Esophagus muscularis mucosa (tissue), 4 donors: ENCODE results near the gene OR11A1. TPM values are rescaled to one million over a fixed set of nuclear protein-coding genes. Genes with fewer than 3 reads are reported as not detected.
"Not testable (repeated sequence)": the region's sequence is repeated elsewhere in the genome, so short reads cannot be mapped to it uniquely, and the experiment has no call there.

Source experiments
- DNase-seq: peaks from one replicate; pipeline ENCODE4 v3.0.0-alpha.2; 2017; ENCODE audit errors: extremely low spot score
- H3K27ac ChIP-seq, 4 donors: fragments of 200-600 bp; sonication (generic); replicated peaks in 1 of 4; 1 replicate in 3 of 4; 2 replicates in 1 of 4; pipeline ENCODE4 v1.5.1; 2016 to 2019; ENCODE audit warnings: mild to moderate bottlenecking in 1 of 4
- H3K27me3 ChIP-seq, 4 donors: fragments of 200-600 bp; sonication (generic); one replicate each; pipeline versions ENCODE4 v1.5.1 to v1.6.0; 2016 to 2019
- H3K36me3 ChIP-seq, 4 donors: fragments of 200-600 bp; sonication (generic); one replicate each; pipeline ENCODE4 v1.5.1; 2016 to 2019
- H3K4me1 ChIP-seq, 4 donors: fragments of 200-600 bp; sonication (generic); one replicate each; pipeline ENCODE4 v1.5.1; 2016 to 2019
- H3K4me3 ChIP-seq, 4 donors: fragments of 200-600 bp; sonication (generic); 1 replicate in 2 of 4; 2 replicates in 2 of 4; pipeline ENCODE4 v1.5.1; 2016 to 2019; ENCODE audit warnings: mild to moderate bottlenecking in 4 of 4, moderate library complexity in 1 of 4
- H3K9me3 ChIP-seq, 4 donors: fragments of 200-600 bp; sonication (generic); 1 replicate in 3 of 4; 2 replicates in 1 of 4; pipeline ENCODE4 v1.5.1; 2016 to 2019
- EP300 ChIP-seq: sonication (generic); formaldehyde crosslinking; IDR thresholded peaks from one replicate; pipeline ENCODE4 v1.6.1; 2017; ENCODE audit warnings: antibody characterized with exemption
- POLR2A ChIP-seq: fragments of 450-650 bp; IDR thresholded peaks from one replicate; pipeline ENCODE4 v1.6.1; 2017; ENCODE audit warnings: antibody characterized with exemption, moderate library complexity, mild to moderate bottlenecking, low read depth
- POLR2AphosphoS5 ChIP-seq, 2 donors: sonication (generic); formaldehyde crosslinking; IDR thresholded peaks; one replicate each; pipeline ENCODE4 v1.6.1; 2017; ENCODE audit warnings: antibody characterized with exemption in 2 of 2
- WGBS: methylation state at CpG from one replicate; pipeline ENCODE4 v1.1.5; 2018; 5-methylcytosine and 5-hydroxymethylcytosine counted together
- intact Hi-C: fragments of 100-400 bp; cut with DNase I; formaldehyde crosslinking; loops from one replicate; pipeline ENCODE4 v1.15.1; 2023
- total RNA-seq, 4 donors: library from RNA; depleted of rRNA; stranded (reverse); fragments of >200 nt; gene quantifications; one replicate each; pipeline versions ENCODE4 v1.1.0 to v1.2.1, GENCODE V29; 2016
- TF ChIP-seq, protein P1 (sequence below), 3 experiments: fragments of 200-600 bp in 2 of 3; fragments of 450-650 bp in 1 of 3; sonication (generic) in 2 of 3; IDR thresholded peaks; one replicate each; pipeline ENCODE4 v1.5.1; 2017 to 2019; ENCODE audit warnings: antibody characterized with exemption in 3 of 3, mild to moderate bottlenecking in 2 of 3, moderate library complexity in 1 of 3

Gene OR11A1
- total RNA-seq, 4 donors from 2014 or later: not detected

DNA sequence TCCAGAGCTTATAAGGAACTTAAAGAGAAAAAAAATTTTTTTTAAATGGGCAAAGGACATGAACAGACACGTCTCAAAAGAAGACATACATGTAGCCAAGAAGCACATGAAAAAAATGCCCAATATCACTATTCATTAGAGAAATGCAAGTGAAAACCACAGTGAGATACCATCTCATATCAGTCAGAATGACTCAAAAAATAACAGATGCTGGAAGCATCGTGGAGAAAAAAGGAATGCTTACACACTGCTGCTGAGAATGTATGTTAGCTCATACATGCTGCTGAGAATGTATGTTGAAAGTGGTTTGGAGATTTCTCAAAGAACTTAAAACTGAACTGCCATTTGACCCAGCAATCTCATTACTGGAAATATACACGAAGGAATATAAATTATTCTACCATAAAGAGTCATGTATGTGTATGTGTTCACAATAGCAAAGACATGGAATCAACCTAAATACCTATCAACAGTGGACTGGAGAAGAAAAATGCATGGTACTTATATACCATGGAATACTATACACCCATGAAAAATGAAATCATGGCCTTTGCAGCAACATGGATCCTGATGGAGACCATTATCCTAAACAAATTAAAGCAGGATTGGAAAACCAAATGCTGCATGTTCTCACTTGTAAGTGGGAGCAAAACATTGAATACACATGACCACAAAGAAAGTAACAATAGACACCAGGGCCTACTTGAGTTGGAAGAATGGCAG is 5.2 kb downstream of the OR11A1 start:
- 72% methylated on average over 3 of the region's 3 CpGs for WGBS

DNA sequence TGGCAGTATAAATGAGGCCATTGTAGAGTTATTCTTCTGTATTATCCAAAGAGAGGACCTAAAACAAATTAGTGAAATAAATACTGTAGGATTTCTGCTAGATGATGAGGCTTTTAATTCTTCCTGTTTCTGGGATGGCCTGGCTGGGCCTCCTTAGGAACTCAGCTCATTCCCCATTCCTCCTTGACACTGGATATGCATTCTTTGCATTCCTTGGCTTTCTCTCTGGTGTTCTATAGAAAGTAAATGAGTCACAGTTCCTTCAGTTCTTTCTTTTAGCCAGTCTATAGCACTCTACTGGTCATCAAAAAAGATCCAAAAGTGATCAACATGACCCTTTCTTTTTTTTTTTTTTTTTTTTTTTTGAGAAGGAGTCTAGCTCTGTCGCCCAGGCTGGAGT is 9.2 kb downstream of the OR11A1 start:
- TF ChIP-seq EP300: no peak
- no peak for TF ChIP-seq POLR2A
- no peak for TF ChIP-seq POLR2AphosphoS5 (IDR thresholded peaks at IDR 0.05)
- TF ChIP-seq, protein P1, sequence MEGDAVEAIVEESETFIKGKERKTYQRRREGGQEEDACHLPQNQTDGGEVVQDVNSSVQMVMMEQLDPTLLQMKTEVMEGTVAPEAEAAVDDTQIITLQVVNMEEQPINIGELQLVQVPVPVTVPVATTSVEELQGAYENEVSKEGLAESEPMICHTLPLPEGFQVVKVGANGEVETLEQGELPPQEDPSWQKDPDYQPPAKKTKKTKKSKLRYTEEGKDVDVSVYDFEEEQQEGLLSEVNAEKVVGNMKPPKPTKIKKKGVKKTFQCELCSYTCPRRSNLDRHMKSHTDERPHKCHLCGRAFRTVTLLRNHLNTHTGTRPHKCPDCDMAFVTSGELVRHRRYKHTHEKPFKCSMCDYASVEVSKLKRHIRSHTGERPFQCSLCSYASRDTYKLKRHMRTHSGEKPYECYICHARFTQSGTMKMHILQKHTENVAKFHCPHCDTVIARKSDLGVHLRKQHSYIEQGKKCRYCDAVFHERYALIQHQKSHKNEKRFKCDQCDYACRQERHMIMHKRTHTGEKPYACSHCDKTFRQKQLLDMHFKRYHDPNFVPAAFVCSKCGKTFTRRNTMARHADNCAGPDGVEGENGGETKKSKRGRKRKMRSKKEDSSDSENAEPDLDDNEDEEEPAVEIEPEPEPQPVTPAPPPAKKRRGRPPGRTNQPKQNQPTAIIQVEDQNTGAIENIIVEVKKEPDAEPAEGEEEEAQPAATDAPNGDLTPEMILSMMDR (IDR thresholded peaks at IDR 0.05): no peak
- 93% methylated on average over 1 of the region's 1 CpG for WGBS
- H3K36me3 ChIP-seq: no peaks in the 10 kb centered on the region

More for the DNA sequence above, 5.2 kb downstream of the OR11A1 start:
- H3K27me3 ChIP-seq: no peaks in the 10 kb centered on the region
- TF ChIP-seq, protein P1 (IDR thresholded peaks at IDR 0.05): no peak
- TF ChIP-seq POLR2A (no peak), EP300 (no peak), POLR2AphosphoS5 (IDR thresholded peaks at IDR 0.05) (no peak)
- no peak overlapping the region for H3K27ac ChIP-seq
- no peaks in the 10 kb centered on the region for H3K9me3 ChIP-seq
- no peak for DNase-seq
- intact Hi-C loops: no loop called here
- no peak overlapping the region for H3K4me3 ChIP-seq
- H3K36me3 ChIP-seq: no peaks in the 10 kb centered on the region
- no peaks in the 10 kb centered on the region for H3K4me1 ChIP-seq

DNA sequence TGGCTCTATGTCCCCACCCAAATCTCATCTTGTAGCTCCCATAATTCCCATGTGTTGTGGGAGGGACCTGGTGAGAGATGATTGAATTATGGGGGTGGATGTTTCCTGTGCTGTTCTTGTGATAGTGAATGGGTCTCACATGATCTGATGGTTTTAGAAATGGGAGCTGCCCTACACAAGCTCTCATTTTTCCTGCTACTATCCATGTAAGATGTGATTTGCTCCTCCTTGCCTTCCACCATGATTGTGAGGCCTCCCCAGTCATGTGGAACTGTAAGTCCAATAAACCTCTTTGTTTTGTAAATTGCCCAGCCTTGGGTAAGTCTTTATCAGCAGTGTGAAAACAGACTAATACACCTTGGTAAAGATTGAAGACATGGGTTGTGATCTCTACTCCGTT is 12.8 kb downstream of the OR11A1 start:
- H3K9me3 ChIP-seq, intact Hi-C loops, H3K36me3 ChIP-seq, H3K27ac ChIP-seq, H3K4me3 ChIP-seq, DNase-seq, H3K4me1 ChIP-seq: not testable (repeated sequence)
- H3K27me3 ChIP-seq: peaks cover 0 to 11% (median 0%) of the 10 kb centered on the region in 4 donors
- WGBS: 75% methylated on average over 1 of the region's 1 CpG

More for the DNA sequence above, 9.2 kb downstream of the OR11A1 start:
- DNase-seq: no peak
- no peak overlapping the region for H3K27ac ChIP-seq
- no peak overlapping the region for H3K4me3 ChIP-seq
- no peaks in the 10 kb centered on the region for H3K4me1 ChIP-seq
- H3K9me3 ChIP-seq: no peaks in the 10 kb centered on the region
- intact Hi-C loops: no loop called here
- H3K27me3 ChIP-seq: no peaks in the 10 kb centered on the region

DNA sequence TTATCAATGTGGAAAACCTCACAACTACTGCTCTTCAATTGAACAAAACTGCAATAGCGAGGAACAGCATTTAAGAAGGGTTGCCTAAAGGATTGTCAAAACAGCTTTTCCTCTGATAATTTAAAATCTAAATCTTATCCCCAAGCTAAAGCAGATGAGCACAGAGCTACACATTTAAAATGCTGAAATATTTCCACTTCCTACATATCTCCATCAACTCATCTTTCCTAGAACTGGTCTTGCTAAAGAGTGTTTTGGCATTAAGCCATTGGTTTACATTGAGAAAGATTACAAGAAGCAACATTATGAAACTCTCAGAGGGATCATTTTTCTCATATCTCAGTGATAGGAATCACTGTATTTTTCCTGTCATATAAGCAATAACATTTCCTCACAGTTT is 14.2 kb downstream of the OR11A1 start:
- H3K27me3 ChIP-seq: peaks cover 0 to 11% (median 0%) of the 10 kb centered on the region in 4 donors
- no peaks in the 10 kb centered on the region for H3K4me1 ChIP-seq
- WGBS: 84% methylated on average over 1 of the region's 1 CpG
- intact Hi-C loops: no loop called here
- no peak overlapping the region for H3K4me3 ChIP-seq
- H3K36me3 ChIP-seq: no peaks in the 10 kb centered on the region
- DNase-seq: no peak
- no peak overlapping the region for H3K27ac ChIP-seq
- no peaks in the 10 kb centered on the region for H3K9me3 ChIP-seq
- TF ChIP-seq, protein P1 (IDR thresholded peaks at IDR 0.05): no peak
- TF ChIP-seq POLR2A: no peak
- TF ChIP-seq POLR2AphosphoS5 (IDR thresholded peaks at IDR 0.05): no peak
- TF ChIP-seq EP300: no peak

DNA sequence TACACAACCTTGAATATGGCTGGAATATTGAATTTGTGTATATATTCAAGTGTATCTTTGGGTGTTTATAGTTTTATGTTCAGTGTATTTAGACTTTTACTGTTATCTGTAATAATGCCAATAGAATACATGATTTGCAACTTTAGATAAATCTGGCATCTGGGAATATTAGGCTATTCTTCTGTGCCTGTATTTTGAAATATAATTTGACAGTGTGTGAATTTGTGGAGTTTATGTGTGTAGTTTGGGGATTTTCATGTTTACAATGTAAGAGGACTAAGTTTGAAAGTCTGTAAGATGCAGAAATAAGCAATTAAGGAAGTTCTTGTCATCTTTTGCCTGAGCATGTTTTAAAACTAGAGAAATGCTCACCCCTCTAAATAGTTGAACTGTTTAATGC is 17.9 kb downstream of the OR11A1 start, which contains the start of gene OR10C1:
TSS of gene OR10C1 (plus strand) at position 301 of the 400 bp plus-strand sequence. CDS start 710 bp downstream, outside the sequence.
- H3K27ac ChIP-seq: no peak within 1 kb of the TSS
- intact Hi-C loops: no loop called here
- no peaks in the 10 kb centered on the region for H3K9me3 ChIP-seq
- no peak for DNase-seq
- peaks cover 0 to 11% (median 0%) of the 10 kb centered on the region in 4 donors for H3K27me3 ChIP-seq
- TF ChIP-seq POLR2AphosphoS5 (IDR thresholded peaks at IDR 0.05) (no peak), EP300 (no peak), POLR2A (no peak)
- TF ChIP-seq, protein P1 (IDR thresholded peaks at IDR 0.05): no peak
- H3K36me3 ChIP-seq: no peaks in the 10 kb centered on the region
- H3K4me1 ChIP-seq: no peaks in the 10 kb centered on the region
- no peak within 1 kb of the TSS for H3K4me3 ChIP-seq

DNA sequence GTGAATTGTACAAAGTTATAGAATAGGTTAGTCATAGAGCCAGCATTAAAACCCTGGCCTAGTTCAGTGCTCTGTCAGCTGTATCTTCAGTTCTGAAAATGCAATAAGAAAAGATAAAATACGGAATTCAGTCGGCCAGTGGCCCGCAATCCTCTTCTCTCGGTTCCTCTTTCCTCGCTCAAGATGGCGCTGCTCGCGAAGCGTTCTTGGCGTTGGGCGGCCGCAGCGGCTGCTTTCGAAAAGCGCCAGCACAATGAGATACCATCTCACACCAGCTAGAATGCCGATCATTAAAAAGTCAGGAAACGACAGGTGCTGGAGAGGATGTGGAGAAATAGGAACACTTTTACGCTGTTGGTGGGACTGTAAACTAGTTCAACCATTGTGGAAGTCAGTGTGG is 20.1 kb downstream of the OR11A1 start:
- peaks cover 0 to 11% (median 0%) of the 10 kb centered on the region in 4 donors for H3K27me3 ChIP-seq
- WGBS: 72% methylated on average over 18 of the region's 18 CpGs
- H3K27ac ChIP-seq, H3K4me3 ChIP-seq, H3K9me3 ChIP-seq, intact Hi-C loops, DNase-seq, H3K4me1 ChIP-seq, H3K36me3 ChIP-seq: not testable (repeated sequence)
